Motor neuron (in vitro differentiated cells): Measurements from ENCODE around the gene ADGB. TPM values are rescaled to one million over a fixed set of nuclear protein-coding genes. Genes with fewer than 3 reads are reported as not detected.
A peak's percentile ranks its signal among the peaks of the same experiment; 100 is the strongest.

Experiments used
- ATAC-seq, 8 experiments: fragments of 200-7000 bp; cut with Tn5 transposase; replicated peaks in 6 of 8; 2 replicates each; pipeline ENCODE4 v1.8.0; 2021; ENCODE audit warnings: mild to moderate bottlenecking in 8 of 8, moderate library complexity in 8 of 8
- H3K27ac ChIP-seq, 2 donors: fragments of 250-450 bp; sonication (Bioruptor Pico); 2 replicates each; pipeline ENCODE4 v1.9.0; 2021; ENCODE audit warnings: antibody characterized with exemption in 2 of 2, mild to moderate bottlenecking in 2 of 2, moderate library complexity in 1 of 2
- H3K4me1 ChIP-seq, 2 donors: fragments of 250-450 bp; sonication (Bioruptor Pico); replicated peaks in 1 of 2; 2 replicates each; pipeline ENCODE4 v1.6.1; 2021; ENCODE audit warnings: antibody characterized with exemption in 2 of 2, mild to moderate bottlenecking in 2 of 2, moderate library complexity in 1 of 2
- H3K4me3 ChIP-seq, 5 donors: fragments of 250-450 bp; sonication (Bioruptor Pico); 2 replicates each; pipeline ENCODE4 v1.9.0; 2021; ENCODE audit warnings: antibody characterized with exemption in 5 of 5, mild to moderate bottlenecking in 5 of 5, moderate library complexity in 4 of 5
- WGBS, 10 experiments: fragments of 450-650 bp; shearing (Covaris generic); methylation state at CpG; one replicate each; pipeline ENCODE4 v1.0.0; 2022; 5-methylcytosine and 5-hydroxymethylcytosine counted together
- in situ Hi-C, 9 experiments: fragments of 400-800 bp; cut with MboI; loops; one replicate each; pipeline ENCODE4 v1.15.0; 2021; ENCODE audit warnings: low sequenced_read_pairs in 9 of 9, low pct_unique_long_range_greater_than_20kb in 2 of 9; ENCODE audit not compliant: unreplicated experiment in 9 of 9
- total RNA-seq, 8 experiments: library from RNA; unstranded; fragments of 300-600 nt; gene quantifications; 2 replicates each; pipeline versions ENCODE4 v1.2.3 to v1.2.4, GENCODE V29; 2022

Gene ADGB
- total RNA-seq, 8 experiments from 2014 or later = 0.05 to 2.9 (median 0.27) TPM; not detected in 1

GRCh38 chr6:146590492-146590891 lies 8.3 kb upstream of the ADGB start:
- in situ Hi-C loops = no loop called here
- Histone ChIP-seq H3K4me1 (no peaks in the 10 kb centered on the region), H3K27ac (no peak overlapping the region), H3K4me3 (no peak overlapping the region)
- 50 to 100% (median 83%) methylated on average over 1 of the region's 1 CpG; no CpG with 5 or more reads in 4 of the 10 experiments for WGBS, 10 experiments
- ATAC-seq = no peak

GRCh38 chr6:146592451-146592850 lies 6.3 kb upstream of the ADGB start:
- in situ Hi-C loops = no loop called here

GRCh38 chr6:146593986-146594385 lies 4.8 kb upstream of the ADGB start:
- no peak overlapping the region for H3K27ac ChIP-seq
- in situ Hi-C loops = no loop called here
- WGBS, 10 experiments = 20 to 100% (median 80%) methylated on average over 1 to 2 of the region's 2 CpGs; no CpG with 5 or more reads in 3 of the 10 experiments
- H3K4me3 ChIP-seq = no peak overlapping the region
- no peak for ATAC-seq
- H3K4me1 ChIP-seq = no peaks in the 10 kb centered on the region

More at GRCh38 chr6:146592451-146592850, 6.3 kb upstream of the ADGB start:
- Histone ChIP-seq H3K4me1 (no peaks in the 10 kb centered on the region), H3K27ac (no peak overlapping the region), H3K4me3 (no peak overlapping the region)
- no peak for ATAC-seq

- no peak overlapping the region for H3K4me3 ChIP-seq
- ATAC-seq = no peak
- in situ Hi-C loops = no loop called here
- no peak overlapping the region for H3K27ac ChIP-seq
- 29 to 100% (median 70%) methylated on average over 1 of the region's 1 CpG; no CpG with 5 or more reads in 3 of the 10 experiments for WGBS, 10 experiments
- H3K4me1 ChIP-seq = no peaks in the 10 kb centered on the region
These were observed 4.3 kb upstream of the ADGB start for GRCh38 chr6:146594495-146594894.

GRCh38 chr6:146595972-146596731 lies 2.6 kb upstream of the ADGB start:
- in situ Hi-C loops = no loop called here
- Histone ChIP-seq H3K4me3 (no peak overlapping the region), H3K27ac (no peak overlapping the region), H3K4me1 (no peaks in the 10 kb centered on the region)
- 8 to 100% (median 96%) methylated on average over 1 to 2 of the region's 2 CpGs; no CpG with 5 or more reads in 5 of the 10 experiments for WGBS, 10 experiments
- no peak for ATAC-seq

GRCh38 chr6:146601352-146601751 lies 2.6 kb downstream of the ADGB start:
- Histone ChIP-seq H3K4me3 (no peak overlapping the region), H3K27ac (no peak overlapping the region), H3K4me1 (no peaks in the 10 kb centered on the region)
- ATAC-seq = no peak
- 0 to 93% (median 60%) methylated on average over 1 to 4 of the region's 4 CpGs; no CpG with 5 or more reads in 1 of the 10 experiments for WGBS, 10 experiments
- in situ Hi-C loops = no loop called here

GRCh38 chr6:146602526-146602925 lies 3.8 kb downstream of the ADGB start:
- H3K27ac ChIP-seq = no peak overlapping the region
- no peak for ATAC-seq
- no peaks in the 10 kb centered on the region for H3K4me1 ChIP-seq
- 76 to 94% (median 87%) methylated on average over 1 to 5 of the region's 6 CpGs; no CpG with 5 or more reads in 4 of the 10 experiments for WGBS, 10 experiments
- in situ Hi-C loops = no loop called here
- H3K4me3 ChIP-seq = no peak overlapping the region

- H3K4me1 ChIP-seq = no peaks in the 10 kb centered on the region
- in situ Hi-C loops = no loop called here
- whole genome bisulfite sequencing, 10 experiments = 53 to 100% (median 87%) methylated on average over 1 to 3 of the region's 3 CpGs
- no peak for ATAC-seq
- no peak overlapping the region for H3K27ac ChIP-seq
- H3K4me3 ChIP-seq = no peak overlapping the region
These were observed 15.2 kb downstream of the ADGB start for GRCh38 chr6:146613947-146614346.

GRCh38 chr6:146620655-146621054 lies 21.9 kb downstream of the ADGB start:
- no peaks in the 10 kb centered on the region for H3K4me1 ChIP-seq
- in situ Hi-C loops = no loop called here
- 24 to 98% (median 89%) methylated on average over 2 of the region's 2 CpGs for WGBS, 10 experiments
- H3K27ac ChIP-seq = no peak overlapping the region
- no peak overlapping the region for H3K4me3 ChIP-seq
- peak in 1 of 8 experiments; percentile 48 for ATAC-seq

GRCh38 chr6:146628350-146628749 lies 29.6 kb downstream of the ADGB start:
- Histone ChIP-seq H3K4me3 (no peak overlapping the region), H3K4me1 (no peaks in the 10 kb centered on the region), H3K27ac (no peak overlapping the region)
- in situ Hi-C loops = no loop called here
- WGBS, 10 experiments = 50 to 100% (median 85%) methylated on average over 1 to 2 of the region's 2 CpGs; no CpG with 5 or more reads in 1 of the 10 experiments
- ATAC-seq = no peak

GRCh38 chr6:146634022-146634421 lies 35.2 kb downstream of the ADGB start:
- Histone ChIP-seq H3K27ac (no peak overlapping the region), H3K4me3 (no peak overlapping the region), H3K4me1 (no peaks in the 10 kb centered on the region)
- no peak for ATAC-seq
- in situ Hi-C loops = no loop called here
- 23 to 100% (median 83%) methylated on average over 1 to 2 of the region's 2 CpGs; no CpG with 5 or more reads in 1 of the 10 experiments for WGBS, 10 experiments

GRCh38 chr6:146635165-146635564 lies 36.4 kb downstream of the ADGB start:
- in situ Hi-C loops = no loop called here
- ATAC-seq = peak in 1 of 8 experiments; percentile 20
- H3K4me3 ChIP-seq = no peak overlapping the region
- no peaks in the 10 kb centered on the region for H3K4me1 ChIP-seq
- no peak overlapping the region for H3K27ac ChIP-seq

GRCh38 chr6:146636481-146636880 lies 37.7 kb downstream of the ADGB start:
- peak in 2 of 8 experiments; percentile 82 to 84 for ATAC-seq
- in situ Hi-C loops = no loop called here
- H3K27ac ChIP-seq = no peak overlapping the region
- no peaks in the 10 kb centered on the region for H3K4me1 ChIP-seq
- no peak overlapping the region for H3K4me3 ChIP-seq
- 17 to 100% (median 66%) methylated on average over 1 to 2 of the region's 2 CpGs; no CpG with 5 or more reads in 6 of the 10 experiments for WGBS, 10 experiments

GRCh38 chr6:146642921-146643320 lies 44.1 kb downstream of the ADGB start:
- WGBS, 10 experiments = 48 to 100% (median 94%) methylated on average over 1 to 6 of the region's 6 CpGs
- no peaks in the 10 kb centered on the region for H3K4me1 ChIP-seq
- in situ Hi-C loops = no loop called here
- no peak overlapping the region for H3K4me3 ChIP-seq
- no peak overlapping the region for H3K27ac ChIP-seq
- ATAC-seq = no peak
